ENCODE data around the gene MPC1L. TPM values are rescaled to one million over a fixed set of nuclear protein-coding genes. Genes with fewer than 3 reads are reported as not detected.

Gene MPC1L
- polyA plus RNA-seq, 1 experiment = not detected

DNA sequence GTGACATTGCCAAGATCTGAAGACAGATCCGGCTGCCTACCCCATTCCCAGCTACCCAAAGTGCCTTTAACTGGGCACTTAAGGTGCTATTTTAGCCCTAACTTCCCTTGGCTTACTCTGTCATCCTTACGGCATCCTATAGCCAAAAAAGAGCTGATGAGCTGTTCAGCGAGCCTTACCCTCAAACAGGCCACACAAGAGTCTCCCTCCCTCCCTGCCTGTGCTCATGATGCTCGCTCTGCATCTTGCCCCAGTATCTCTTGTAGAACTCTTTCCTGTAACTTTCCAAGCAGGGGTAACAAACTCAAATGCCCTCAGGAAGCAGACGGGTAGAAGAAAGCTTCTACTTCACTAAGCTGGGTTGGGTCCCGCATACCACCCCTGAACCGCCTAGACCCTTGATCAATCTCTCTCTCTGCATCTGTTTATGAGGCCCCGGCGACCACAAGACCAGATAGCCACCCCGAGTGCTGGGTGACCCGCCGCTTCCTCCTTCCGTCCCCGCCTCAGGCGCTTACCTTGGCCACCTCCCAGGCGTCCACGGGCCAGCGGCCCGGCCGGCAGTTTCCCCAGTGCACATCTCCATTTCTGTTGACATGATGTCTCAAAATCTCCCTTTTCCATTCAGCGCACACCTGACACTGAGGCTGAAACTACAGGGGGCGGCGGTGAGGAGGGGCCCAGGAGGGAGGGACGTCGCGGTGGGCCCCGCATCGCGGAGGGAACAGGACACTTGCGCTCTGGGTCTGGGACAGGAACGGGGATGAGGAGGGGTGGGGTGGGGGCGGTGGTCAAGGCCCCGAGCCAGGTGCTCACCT, 23.5 kb downstream of the MPC1L start:
- peak overlapping the region; percentile 69 for H3K4me3 ChIP-seq (ENCODE audit: low read depth, low read length)
- DNase-seq (ENCODE audit: low read depth, low spot score) = no peak
- no peak for TF ChIP-seq CTCF (IDR thresholded peaks at IDR 0.05; ENCODE audit: low read depth, low read length)
- CTCF ChIA-PET = interaction anchor here (1.0 to 1.6 kb wide), 2 partner anchors 103 to 468 kb away, joined by 3 to 8 read pairs; no protein-coding TSS in a partner anchor
- POLR2A ChIA-PET = interaction anchor here (1.2 kb wide), 1 partner anchor 438 kb away, joined by 3 read pairs; the partner anchor contains the start of gene USP9X
- H3K27ac ChIP-seq (ENCODE audit: low read depth, low read length) = peak overlapping the region; percentile 31
- no peaks in the 10 kb centered on the region for H3K9me3 ChIP-seq (ENCODE audit: control insufficient read depth, insufficient read depth, low read length)
- no peaks in the 10 kb centered on the region for H3K27me3 ChIP-seq (ENCODE audit: control insufficient read depth, insufficient read depth, low read length)

GRCh38 chrX:40647307-40648197, 24.3 kb downstream of the MPC1L start, which contains the start of gene CXorf38:
CXorf38 (minus strand) TSS chrX:40647561; CDS start chrX:40647520, 41 bp downstream.
- peak; percentile 54 for DNase-seq (ENCODE audit: low read depth, low spot score)
- ChIA-PET POLR2A (interaction anchor here (1.2 kb wide), 1 partner anchor 437 kb away, joined by 3 read pairs; the partner anchor contains the start of gene USP9X), CTCF (interaction anchor here (0.9 to 1.6 kb wide), 3 partner anchors 104 to 468 kb away, joined by 3 to 8 read pairs (median 4); no protein-coding TSS in a partner anchor)
- no peaks in the 10 kb centered on the region for H3K27me3 ChIP-seq (ENCODE audit: control insufficient read depth, insufficient read depth, low read length)
- H3K27ac ChIP-seq (ENCODE audit: low read depth, low read length) = peak within 1 kb of the TSS; percentile 77
- H3K9me3 ChIP-seq (ENCODE audit: control insufficient read depth, insufficient read depth, low read length) = no peaks in the 10 kb centered on the region
- no peak for TF ChIP-seq CTCF (IDR thresholded peaks at IDR 0.05; ENCODE audit: low read depth, low read length)
- H3K4me3 ChIP-seq (ENCODE audit: low read depth, low read length) = peak within 1 kb of the TSS; percentile 69

- Histone ChIP-seq H3K27me3 (ENCODE audit: control insufficient read depth, insufficient read depth, low read length) (no peaks in the 10 kb centered on the region), H3K9me3 (ENCODE audit: control insufficient read depth, insufficient read depth, low read length) (no peaks in the 10 kb centered on the region), H3K4me3 (ENCODE audit: low read depth, low read length) (no peak overlapping the region), H3K27ac (ENCODE audit: low read depth, low read length) (no peak overlapping the region)
- ChIA-PET CTCF (interaction anchor here (0.6 to 4.3 kb wide), 60 partner anchors 8 to 602 kb away, joined by 3 to 49 read pairs (median 4); partner anchors contain the start of gene MED14), POLR2A (no interaction called here)
- no peak for DNase-seq (ENCODE audit: low read depth, low spot score)
- TF ChIP-seq CTCF (IDR thresholded peaks at IDR 0.05; ENCODE audit: low read depth, low read length) = peak; percentile 60
Observed at GRCh38 chrX:40651620-40652223, 28.5 kb downstream of the MPC1L start.

GRCh38 chrX:40652664-40653063, 29.4 kb downstream of the MPC1L start:
- H3K27ac ChIP-seq (ENCODE audit: low read depth, low read length) = no peak overlapping the region
- DNase-seq (ENCODE audit: low read depth, low spot score) = no peak
- no peak overlapping the region for H3K4me3 ChIP-seq (ENCODE audit: low read depth, low read length)
- H3K9me3 ChIP-seq (ENCODE audit: control insufficient read depth, insufficient read depth, low read length) = no peaks in the 10 kb centered on the region
- no peaks in the 10 kb centered on the region for H3K27me3 ChIP-seq (ENCODE audit: control insufficient read depth, insufficient read depth, low read length)
- CTCF ChIA-PET = interaction anchor here (0.7 to 4.3 kb wide), 11 partner anchors 9 to 528 kb away, joined by 3 to 49 read pairs (median 5); no protein-coding TSS in a partner anchor
- TF ChIP-seq CTCF (IDR thresholded peaks at IDR 0.05; ENCODE audit: low read depth, low read length) = no peak
- POLR2A ChIA-PET = no interaction called here

Data from AG04450 (cell line).